Ishikawa (cell line): ENCODE measurements around the gene ID1.

Experiments used
- CREB1 ChIP-seq: IDR thresholded peaks from 2 replicates; pipeline ENCODE4 v1.6.1; 2012; ENCODE audit warnings: low read depth
- REST ChIP-seq: IDR thresholded peaks from 2 replicates; pipeline ENCODE4 v1.6.1; 2012; ENCODE audit warnings: low read depth, mild to moderate bottlenecking

GRCh38 chr20:31565699-31566318 lies 39.3 kb upstream of the ID1 start:
- TF ChIP-seq REST (no peak), CREB1 (no peak)
